Kidney capillary endothelial cell (primary cell): ENCODE data around the gene ZNF778.
"Not testable (repeated sequence)": the region's sequence is repeated elsewhere in the genome, so short reads cannot be mapped to it uniquely, and the experiment has no call there.

ENCODE experiments used
- DNase-seq: peaks from one replicate; pipeline ENCODE4 v3.0.0-alpha.2; 2018; ENCODE audit warnings: low spot score

ZNF778 gene

DNA sequence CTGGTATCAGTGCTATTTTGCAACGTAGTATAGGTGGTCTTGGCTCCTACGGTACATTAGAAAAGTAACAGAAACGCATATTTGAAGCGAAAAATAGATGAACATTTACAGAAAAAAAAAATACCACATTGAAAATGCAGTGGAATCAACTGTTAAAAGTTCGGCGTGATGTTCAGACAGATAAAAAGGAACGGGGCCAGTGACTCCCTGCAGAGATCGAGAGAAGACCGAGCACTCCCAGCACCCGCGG, 440 bp upstream of the ZNF778 start:
- no peak for DNase-seq

DNA sequence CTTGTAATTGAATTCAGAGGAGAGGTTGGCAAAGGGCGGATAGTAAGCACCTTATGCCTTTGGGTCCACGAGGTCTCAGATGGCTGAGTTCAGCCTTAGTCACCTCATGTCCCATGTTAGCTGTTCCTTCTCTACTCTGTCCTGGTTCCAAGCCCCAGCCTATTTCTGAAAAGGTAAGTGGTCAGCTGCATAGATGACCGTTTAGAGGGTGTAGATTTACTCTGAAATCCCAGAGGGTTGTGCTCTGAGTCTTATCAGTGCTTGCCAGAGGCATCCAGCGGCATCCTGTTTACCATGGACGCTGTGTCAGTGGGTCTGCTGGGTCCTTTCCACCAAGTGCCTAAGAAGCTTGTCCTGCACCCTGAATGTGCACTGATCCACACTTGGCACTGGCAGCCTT, 1.9 kb downstream of the ZNF778 start:
- no peak for DNase-seq

- DNase-seq, result no peak
Observed at GRCh38 chr16:89221604-89222003, 4.1 kb downstream of the ZNF778 start.

DNA sequence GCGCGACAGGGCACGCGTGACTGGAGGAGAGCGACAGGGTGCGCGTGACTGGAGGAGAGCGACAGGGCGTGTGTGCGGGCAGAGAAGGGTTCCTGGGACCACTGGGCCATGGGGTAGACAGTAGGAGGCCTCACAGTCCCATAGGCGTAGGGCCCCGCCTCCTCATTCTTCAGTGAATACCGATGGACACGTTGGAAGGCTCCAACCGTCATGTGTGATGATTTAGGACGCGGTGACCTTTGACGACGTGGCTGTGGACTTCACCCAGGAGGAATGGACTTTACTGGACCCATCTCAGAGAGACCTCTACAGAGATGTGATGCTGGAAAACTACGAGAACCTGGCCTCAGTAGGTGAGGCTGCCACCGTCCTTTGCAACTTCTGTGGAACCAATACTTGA, 5.4 kb downstream of the ZNF778 start:
- DNase-seq, result no peak

DNA sequence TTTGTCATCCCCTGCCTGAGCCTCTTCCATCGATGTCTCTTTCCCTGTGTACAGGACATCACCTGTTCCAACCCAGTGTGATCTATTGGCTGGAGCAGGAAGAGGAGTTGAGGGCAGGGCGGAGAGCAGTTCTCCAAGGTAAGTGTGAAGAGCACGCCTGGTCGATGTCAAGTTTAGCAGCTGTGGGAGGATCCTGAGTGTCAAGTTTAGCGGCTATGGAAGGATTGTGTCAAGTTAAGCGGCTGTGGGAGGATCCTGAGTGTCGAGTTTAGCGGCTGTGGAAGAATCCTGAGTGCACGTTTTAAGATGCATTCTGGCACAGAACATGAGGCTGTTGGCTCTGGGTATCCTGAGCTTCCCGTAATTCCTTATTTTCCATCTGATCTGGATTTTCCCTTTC, 7.2 kb downstream of the ZNF778 start:
- DNase-seq, result no peak

GRCh38 chr16:89230255-89230654, 12.8 kb downstream of the ZNF778 start:
- DNase-seq, result no peak

GRCh38 chr16:89232107-89232506, 14.6 kb downstream of the ZNF778 start:
- no peak for DNase-seq

DNA sequence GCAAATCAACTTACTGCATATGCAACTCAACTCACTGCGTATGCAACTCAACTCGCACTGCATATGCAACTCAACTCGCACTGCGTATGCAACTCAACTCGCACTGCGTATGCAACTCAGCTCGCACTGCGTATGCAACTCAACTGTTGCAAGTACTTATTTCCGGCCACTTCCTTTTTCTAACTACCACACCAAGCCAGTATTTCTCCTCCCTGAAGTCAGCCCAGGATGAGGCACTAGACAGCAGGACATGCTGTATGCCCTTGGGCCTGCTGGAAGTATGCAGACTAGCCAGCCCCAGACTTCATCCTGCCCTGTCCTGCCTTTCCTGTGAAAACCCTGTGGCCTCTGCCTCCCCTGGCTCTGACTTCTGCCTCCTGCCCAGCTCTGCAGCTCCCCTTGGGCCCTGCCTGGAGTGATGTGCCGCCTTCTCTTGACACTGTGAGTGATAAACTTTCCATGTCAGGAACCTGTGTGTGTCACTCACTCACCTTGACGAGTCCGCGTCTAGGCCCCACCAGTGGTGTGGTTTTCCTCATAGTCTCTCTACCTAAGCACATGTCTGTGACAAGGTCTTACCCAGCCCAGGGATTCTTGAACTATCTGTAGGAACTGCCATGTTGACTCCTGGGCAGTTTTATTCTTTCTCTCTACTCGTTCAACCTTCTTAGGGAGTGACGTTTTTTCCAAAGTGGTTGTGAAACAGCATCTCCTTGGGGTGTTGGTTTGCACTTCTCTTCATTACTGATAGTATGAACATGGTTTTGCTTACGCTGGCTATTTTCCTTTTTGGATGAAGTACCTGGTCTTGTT, 16.4 kb downstream of the ZNF778 start:
- DNase-seq, result no peak

- DNase-seq, result no peak
Observed at GRCh38 chr16:89237733-89238132, 20.2 kb downstream of the ZNF778 start.

GRCh38 chr16:89241187-89242007, 23.9 kb downstream of the ZNF778 start:
- peak; percentile 32 for DNase-seq

- no peak for DNase-seq
Observed at GRCh38 chr16:89242795-89243200, 25.3 kb downstream of the ZNF778 start.

DNA sequence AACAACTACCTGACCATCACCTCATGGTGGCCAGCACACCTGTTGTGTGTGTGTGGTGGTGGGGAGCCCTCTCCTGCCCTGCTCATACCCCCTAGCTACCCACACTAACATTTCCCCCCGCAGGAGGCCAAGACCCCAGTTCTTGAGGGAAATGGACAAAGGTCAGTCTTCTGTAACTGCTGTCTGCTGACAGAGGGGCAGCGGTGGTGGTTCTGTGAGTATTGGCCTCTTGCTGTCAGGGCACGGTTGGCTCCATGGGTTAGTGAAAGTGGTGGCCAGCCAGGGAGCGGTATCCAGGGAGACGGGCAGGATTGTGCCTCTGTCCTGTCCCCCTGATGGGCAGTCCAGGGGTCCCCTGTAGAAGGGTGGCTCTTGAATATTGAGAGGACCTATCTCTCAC, 26.2 kb downstream of the ZNF778 start:
- DNase-seq, result no peak

- not testable (repeated sequence) for DNase-seq
Observed at GRCh38 chr16:89244264-89244663, 26.8 kb downstream of the ZNF778 start.

GRCh38 chr16:89244754-89245153, 27.3 kb downstream of the ZNF778 start:
- DNase-seq, result no peak

DNA sequence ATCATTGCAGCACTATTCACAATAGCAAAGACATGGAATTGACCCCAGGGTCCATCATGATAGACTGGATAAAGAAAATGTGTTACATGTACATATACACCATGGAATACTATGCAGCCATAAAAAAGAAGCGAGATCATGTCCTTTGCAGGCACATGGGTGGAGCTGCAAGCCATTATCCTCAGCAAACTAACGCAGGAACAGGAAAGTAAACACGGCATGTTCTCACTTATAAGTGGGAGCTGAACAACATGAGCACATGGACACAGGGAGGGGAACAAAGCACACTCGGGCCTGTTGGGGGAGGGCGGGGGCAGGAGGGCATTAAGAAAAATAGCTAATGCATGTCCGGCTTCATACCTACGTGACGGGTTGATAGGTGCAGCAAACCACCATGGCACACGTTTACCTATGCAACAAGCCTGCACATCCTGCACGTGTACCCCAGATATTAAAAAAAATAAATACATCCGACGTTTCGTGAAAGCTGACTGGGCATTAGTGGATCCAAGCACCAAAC, 28.9 kb downstream of the ZNF778 start:
- DNase-seq, result no peak

GRCh38 chr16:89246903-89247733, 29.6 kb downstream of the ZNF778 start:
- peak; percentile 66 for DNase-seq

GRCh38 chr16:89247734-89248075, 30.2 kb downstream of the ZNF778 start:
- DNase-seq, result not testable (repeated sequence)

- DNase-seq, result no peak
Observed at GRCh38 chr16:89248196-89248982, 30.9 kb downstream of the ZNF778 start.

- DNase-seq, result no peak
Observed at GRCh38 chr16:89253548-89254287, 36.2 kb downstream of the ZNF778 start.

DNA sequence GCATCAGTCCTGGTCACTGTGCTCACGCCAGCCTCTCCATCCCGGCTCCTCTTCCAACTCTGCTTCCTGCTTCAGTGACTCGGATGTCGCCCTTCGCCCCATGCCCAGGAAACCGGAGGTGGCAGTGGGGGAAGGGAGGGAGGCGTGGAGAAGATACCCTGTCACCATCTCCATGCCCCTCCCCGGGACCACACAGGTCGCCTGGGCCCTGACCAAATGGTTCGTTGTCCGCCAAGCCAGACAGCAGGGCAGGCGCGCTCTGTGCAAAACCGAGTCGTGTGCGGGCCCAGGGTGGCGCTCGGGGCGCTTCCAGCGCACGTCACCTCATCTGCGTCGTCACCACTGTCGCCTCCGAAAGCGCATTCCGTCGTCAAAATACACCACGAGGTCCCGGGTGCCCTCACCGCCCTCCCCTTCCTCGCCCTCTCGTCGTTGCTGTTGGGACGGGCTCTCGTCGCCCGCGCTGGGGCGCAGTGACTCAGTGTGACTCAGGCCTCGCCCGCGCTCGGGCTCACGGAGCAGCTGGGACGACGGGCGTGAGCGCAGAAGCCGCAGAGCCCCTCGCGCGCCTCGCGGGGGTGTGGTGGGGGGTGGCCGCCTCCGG, 39.2 kb downstream of the ZNF778 start:
- peak; percentile 60 for DNase-seq

DNA sequence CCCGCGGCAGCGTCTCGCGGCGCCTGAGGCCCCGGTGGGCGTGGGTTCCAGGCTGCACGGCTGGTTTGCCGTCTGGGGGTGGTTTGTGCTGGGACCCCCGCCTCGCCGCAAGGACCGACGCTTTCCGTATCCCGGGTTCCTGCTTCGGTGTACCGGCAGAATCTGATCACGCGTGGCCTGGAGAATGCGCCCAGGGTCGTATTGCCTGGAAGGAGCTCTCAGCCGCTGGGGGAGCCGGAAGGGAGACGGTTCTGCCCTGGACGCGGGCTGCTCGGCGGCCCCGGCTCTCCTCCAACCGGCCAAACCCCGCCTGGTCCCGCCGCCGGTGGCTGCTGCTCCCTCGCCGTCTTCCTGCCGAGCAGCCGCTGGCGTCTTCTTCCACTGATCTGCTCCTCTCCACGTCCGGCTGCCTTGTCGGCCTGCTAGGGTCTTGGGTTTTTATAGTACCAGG, 39.8 kb downstream of the ZNF778 start:
- no peak for DNase-seq
